Retinal pigment epithelial cell (primary cell): ENCODE data around the gene SMCHD1.

Experiments used
- DNase-seq: peaks from one replicate; pipeline ENCODE4 v3.0.0-alpha.2; 2010; ENCODE audit warnings: low read depth
- H3K4me3 ChIP-seq: 2 replicates; pipeline ENCODE4 v1.5.1; 2011; ENCODE audit warnings: mild to moderate bottlenecking, low read length, control low read depth, moderate library complexity
- CTCF ChIP-seq: conservative IDR thresholded peaks from 2 replicates; pipeline ENCODE4 v1.5.1; 2011; ENCODE audit warnings: low read depth, low read length, control low read depth, inconsistent platforms

SMCHD1 gene

GRCh38 chr18:2697184-2697583 is 41.7 kb downstream of the SMCHD1 start:
- TF ChIP-seq CTCF, result no peak
- H3K4me3 ChIP-seq, result no peak overlapping the region
- DNase-seq, result no peak

- no peak overlapping the region for H3K4me3 ChIP-seq
- no peak for DNase-seq
- TF ChIP-seq CTCF, result no peak
These were observed 43.5 kb downstream of the SMCHD1 start for GRCh38 chr18:2699001-2699400.

- no peak overlapping the region for H3K4me3 ChIP-seq
- no peak for TF ChIP-seq CTCF
- no peak for DNase-seq
These were observed 49.0 kb downstream of the SMCHD1 start for GRCh38 chr18:2704541-2704940.

GRCh38 chr18:2706903-2707302 is 51.4 kb downstream of the SMCHD1 start:
- H3K4me3 ChIP-seq, result no peak overlapping the region
- TF ChIP-seq CTCF, result no peak
- DNase-seq, result no peak

- no peak for DNase-seq
- no peak overlapping the region for H3K4me3 ChIP-seq
- TF ChIP-seq CTCF, result no peak
These were observed 52.1 kb downstream of the SMCHD1 start for GRCh38 chr18:2707551-2708168.

- no peak overlapping the region for H3K4me3 ChIP-seq
- DNase-seq, result no peak
- TF ChIP-seq CTCF, result no peak
These were observed 53.8 kb downstream of the SMCHD1 start for GRCh38 chr18:2709316-2709715.

GRCh38 chr18:2714140-2714539 is 58.6 kb downstream of the SMCHD1 start:
- no peak for DNase-seq
- TF ChIP-seq CTCF, result no peak
- H3K4me3 ChIP-seq, result no peak overlapping the region
